NCI-H1092 treated with DMSO at 0.1 percent for 48 hours (cell line): ENCODE results near the gene GOLGA8H.
"Not testable (repeated sequence)": the region's sequence is repeated elsewhere in the genome, so short reads cannot be mapped to it uniquely, and the experiment has no call there.

Experiments used
- DNase-seq: peaks from one replicate; lab custom pipeline; 2025; lab: John Stamatoyannopoulos, UW

Gene GOLGA8H, protein sequence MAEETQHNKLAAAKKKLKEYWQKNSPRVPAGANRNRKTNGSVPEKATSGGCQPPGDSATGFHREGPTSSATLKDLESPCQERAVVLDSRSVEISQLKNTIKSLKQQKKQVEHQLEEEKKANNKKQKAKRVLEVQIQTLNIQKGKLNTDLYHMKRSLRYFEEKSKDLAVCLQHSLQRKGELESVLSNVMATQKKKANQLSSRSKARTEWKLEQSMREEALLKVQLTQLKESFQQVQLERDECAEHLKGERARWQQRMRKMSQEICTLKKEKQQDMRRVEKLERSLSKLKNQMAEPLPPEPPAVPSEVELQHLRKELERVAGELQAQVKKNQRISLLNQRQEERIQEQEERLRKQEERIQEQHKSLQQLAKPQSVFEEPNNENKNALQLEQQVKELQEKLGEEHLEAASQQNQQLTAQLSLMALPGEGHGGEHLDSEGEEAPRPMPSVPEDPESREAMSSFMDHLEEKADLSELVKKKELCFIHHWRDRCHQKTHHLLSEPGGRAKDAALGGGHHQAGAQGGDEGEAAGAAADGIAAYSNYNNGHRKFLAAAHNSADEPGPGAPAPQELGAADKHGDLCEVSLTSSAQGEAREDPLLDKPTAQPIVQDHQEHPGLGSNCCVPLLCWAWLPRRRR

DNA sequence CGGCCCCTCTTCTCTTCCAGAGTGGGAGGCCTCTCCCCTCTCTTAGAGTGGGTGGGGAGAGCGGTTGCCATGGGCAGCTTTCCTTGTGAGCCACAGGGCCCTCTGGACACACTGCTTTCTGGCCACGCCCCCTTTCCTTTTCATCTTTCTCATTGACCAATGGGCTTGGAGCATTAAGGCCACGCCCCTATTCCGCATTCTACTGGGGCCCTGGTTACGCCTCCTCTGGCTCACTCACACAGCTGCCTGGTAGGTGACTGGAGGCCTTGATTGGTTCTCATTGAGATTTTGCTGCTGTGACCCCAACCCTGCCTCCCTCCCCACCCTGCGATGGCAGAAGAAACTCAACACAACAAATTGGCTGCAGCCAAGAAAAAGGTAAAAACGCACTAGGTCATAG lies at the start of gene GOLGA8H:
Gene GOLGA8H (plus strand): TSS at position 233 of the 400 bp plus-strand sequence. CDS start 98 bp downstream, at position 331.
- not testable (repeated sequence) for DNase-seq

DNA sequence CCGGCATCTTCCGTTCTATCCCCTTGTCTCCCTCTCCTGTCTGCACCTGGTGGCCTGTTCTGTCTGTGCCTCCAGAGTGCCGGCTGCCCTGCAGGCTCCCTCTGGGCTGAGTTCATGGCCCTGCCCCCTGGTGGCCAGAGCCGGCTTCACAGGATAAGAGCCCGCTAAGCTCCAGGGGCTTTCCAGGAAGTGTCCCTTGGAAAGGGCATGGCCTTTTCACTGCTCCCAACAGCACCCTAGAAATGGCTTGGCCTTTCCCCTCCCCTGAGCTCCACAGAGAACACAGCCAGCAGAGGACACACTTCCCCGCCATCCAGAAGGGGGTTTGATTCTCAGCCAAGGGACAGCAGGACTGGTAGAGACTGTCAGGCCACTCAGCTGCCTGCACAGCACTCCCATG lies 36.9 kb upstream of the GOLGA8H start:
- DNase-seq = not testable (repeated sequence)

GRCh38 chr15:30573012-30573491 lies 30.8 kb upstream of the GOLGA8H start:
- DNase-seq = not testable (repeated sequence)

GRCh38 chr15:30579394-30579970 lies 24.3 kb upstream of the GOLGA8H start:
- not testable (repeated sequence) for DNase-seq

GRCh38 chr15:30580716-30581115 lies 23.1 kb upstream of the GOLGA8H start:
- not testable (repeated sequence) for DNase-seq

DNA sequence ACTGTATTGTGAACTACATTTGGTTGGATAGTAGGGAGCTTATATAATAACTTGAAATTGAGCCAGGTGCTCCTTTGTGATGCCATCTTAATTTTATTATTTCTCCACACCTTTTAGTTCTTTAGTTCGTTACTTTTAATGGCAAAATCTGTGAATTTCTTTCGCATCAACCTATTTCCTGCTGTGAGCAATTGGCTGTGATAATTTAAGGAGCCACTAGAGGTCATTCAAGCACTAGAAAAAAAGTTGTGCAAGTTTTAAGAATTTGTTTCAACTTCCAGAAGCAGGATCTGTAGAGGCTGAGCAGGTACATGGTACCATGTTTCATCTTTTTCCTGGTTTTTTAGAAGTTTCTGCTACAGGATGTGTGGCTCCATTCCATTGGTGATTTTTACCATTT lies 4.9 kb upstream of the GOLGA8H start:
- DNase-seq = not testable (repeated sequence)

DNA sequence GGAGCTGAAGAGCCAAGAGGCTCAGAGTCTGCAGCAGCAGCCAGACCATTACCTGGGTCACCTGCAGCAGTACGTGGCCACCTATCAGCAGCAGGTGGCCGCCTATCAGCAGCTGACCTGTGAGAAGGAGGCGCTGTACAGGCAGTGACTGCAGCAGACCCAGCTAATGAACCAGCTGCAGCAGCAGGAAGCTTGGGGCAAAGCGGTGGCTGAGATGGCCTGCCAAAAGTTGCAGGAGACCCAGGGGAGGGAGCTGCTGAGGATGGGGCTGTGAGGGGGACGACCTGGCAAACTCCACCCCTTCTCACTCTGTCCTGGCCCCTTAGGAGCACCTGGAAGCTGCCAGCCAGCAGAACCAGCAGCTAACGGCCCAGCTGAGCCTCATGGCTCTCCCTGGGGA lies 8.4 kb downstream of the GOLGA8H start:
- DNase-seq = not testable (repeated sequence)

GRCh38 chr15:30621342-30621741 lies 17.5 kb downstream of the GOLGA8H start:
- DNase-seq = not testable (repeated sequence)

DNA sequence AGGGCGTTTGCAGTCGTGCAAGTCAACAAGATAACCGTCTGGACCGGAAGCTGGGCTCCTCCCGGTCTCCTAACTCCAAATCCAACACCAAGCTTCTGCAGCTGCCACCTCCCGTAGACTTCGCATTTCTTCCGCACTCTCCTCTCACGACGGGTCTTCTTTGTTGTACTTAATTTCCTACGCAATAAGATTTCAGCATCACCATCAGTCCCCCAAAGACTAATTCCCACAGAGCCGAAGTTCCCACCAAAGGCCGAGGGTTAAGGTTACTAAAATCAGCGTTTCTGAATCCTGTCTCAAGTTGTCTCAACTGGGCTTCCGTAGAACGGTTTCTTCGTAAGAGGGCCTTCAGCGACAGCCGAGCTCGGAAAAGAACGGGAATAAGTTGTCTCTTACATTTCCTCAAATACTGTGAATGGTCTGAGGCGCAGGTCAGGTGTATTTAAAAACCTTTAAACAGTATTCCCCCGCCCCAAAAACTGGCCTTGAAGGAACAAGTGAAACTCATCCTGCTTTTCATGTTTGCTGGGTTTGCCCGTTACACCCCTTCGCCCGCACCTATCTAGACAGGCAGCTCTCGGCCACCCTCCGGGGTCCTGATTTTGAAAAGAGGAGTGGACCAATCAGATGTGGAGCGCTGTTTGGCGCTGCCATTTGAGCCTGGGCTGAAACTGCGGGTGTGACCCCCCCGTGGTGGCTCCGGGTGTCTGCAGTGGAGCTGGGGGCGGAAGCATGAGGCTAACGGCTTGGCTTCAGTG lies 21.8 kb downstream of the GOLGA8H start, which contains the start of gene ARHGAP11B:
Gene ARHGAP11B (plus strand): TSS at position 693 of the 758 bp plus-strand sequence.
- not testable (repeated sequence) for DNase-seq

DNA sequence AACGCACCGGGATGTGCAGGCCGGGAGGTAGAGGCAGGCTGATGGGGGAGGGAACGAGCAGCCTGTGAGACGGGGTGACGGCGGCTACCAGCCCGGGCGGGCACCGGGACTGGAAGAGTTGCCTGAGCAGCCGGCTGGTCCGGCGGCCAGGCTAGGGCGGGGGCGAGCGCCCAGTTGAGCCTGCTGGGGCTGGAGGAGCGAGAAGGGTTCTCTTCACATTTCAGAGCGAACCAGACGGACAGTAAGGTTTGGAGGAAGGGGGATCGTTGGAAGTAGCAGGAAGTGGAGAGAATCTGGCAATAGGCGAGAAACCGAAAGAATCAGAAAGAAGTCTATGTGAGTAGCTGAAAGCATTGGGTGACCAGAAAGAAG lies 22.4 kb downstream of the GOLGA8H start:
- DNase-seq = not testable (repeated sequence)

GRCh38 chr15:30626632-30627031 lies 22.8 kb downstream of the GOLGA8H start:
- not testable (repeated sequence) for DNase-seq

GRCh38 chr15:30650012-30650929 lies 46.4 kb downstream of the GOLGA8H start:
- no peak for DNase-seq

- DNase-seq = not testable (repeated sequence)
Measured at GRCh38 chr15:30661154-30661553, 57.3 kb downstream of the GOLGA8H start.
